Panc1 (cell line): ENCODE results near the gene COTL1. TPM values are rescaled to one million over a fixed set of nuclear protein-coding genes. Genes with fewer than 3 reads are reported as not detected.
A peak's percentile ranks its signal among the peaks of the same experiment; 100 is the strongest.

Source experiments
- ATAC-seq: fragments of 200-7000 bp; cut with Tn5 transposase; 2 replicates; pipeline ENCODE4 v1.9.1; 2020; ENCODE audit warnings: mild to moderate bottlenecking, moderate library complexity
- BruUV-seq: library from RNA; stranded (reverse); fragments of 400-500 nt; replicated peaks from 2 replicates; lab custom pipeline; 2021; lab: Mats Ljungman, UMichigan
- CTCF ChIA-PET: fragments of 300-600 bp; sonication (Branson Sonifier 250); formaldehyde crosslinking; loops from one replicate; lab custom pipeline; 2022; ENCODE audit warnings: antibody characterized with exemption; lab: Charles Lee
- POLR2A ChIA-PET: fragments of 300-600 bp; sonication (Branson Sonifier 250); formaldehyde crosslinking; loops from one replicate; lab custom pipeline; 2022; ENCODE audit warnings: antibody characterized with exemption; lab: Charles Lee
- DNase-seq: peaks from one replicate; pipeline ENCODE4 v3.0.0-alpha.2; 2010; ENCODE audit warnings: low read depth, low spot score
- H3K27ac ChIP-seq: 2 replicates; pipeline ENCODE4 v1.5.1; 2011; ENCODE audit warnings: mild to moderate bottlenecking, low read length, inconsistent platforms
- H3K27me3 ChIP-seq: fragments of 200-500 bp; sonication (Bioruptor generic); 2 replicates; pipeline ENCODE4 v1.6.0; 2014; ENCODE audit warnings: low read length, inconsistent platforms; ENCODE audit not compliant: control insufficient read depth, insufficient read depth
- H3K36me3 ChIP-seq: fragments of 200-500 bp; sonication (Bioruptor generic); 2 replicates; pipeline ENCODE4 v1.5.1; 2014; ENCODE audit warnings: inconsistent platforms, mild to moderate bottlenecking, low read length, moderate library complexity; ENCODE audit not compliant: control insufficient read depth, insufficient read depth
- H3K4me1 ChIP-seq: 2 replicates; pipeline ENCODE4 v1.5.1; 2011; ENCODE audit warnings: inconsistent platforms, mild to moderate bottlenecking, low read length, moderate library complexity; ENCODE audit not compliant: control insufficient read depth, insufficient read depth
- H3K4me3 ChIP-seq, 2 experiments: 2 replicates each; pipeline ENCODE4 v1.5.1; 2011 to 2012; ENCODE audit warnings: low read depth in 2 of 2, low read length in 2 of 2, mild to moderate bottlenecking in 2 of 2, inconsistent platforms in 1 of 2, moderate library complexity in 1 of 2
- H3K9me3 ChIP-seq: fragments of 200-500 bp; sonication (Bioruptor generic); 2 replicates; pipeline ENCODE4 v1.5.1; 2014; ENCODE audit warnings: low read depth, mild to moderate bottlenecking, inconsistent platforms, low read length, moderate library complexity; ENCODE audit not compliant: control insufficient read depth, insufficient read depth
- CTCF ChIP-seq: fragments of 450-650 bp; IDR thresholded peaks from 2 replicates; pipeline ENCODE4 v1.5.1; 2017; ENCODE audit warnings: mild to moderate bottlenecking
- POLR2AphosphoS5 ChIP-seq: IDR thresholded peaks from 2 replicates; pipeline ENCODE4 v1.6.1; 2012; ENCODE audit warnings: mild to moderate bottlenecking, low read depth, low read length, moderate library complexity
- REST ChIP-seq, 2 experiments: IDR thresholded peaks; 2 replicates each; pipeline ENCODE4 v1.6.1; 2011 to 2012; ENCODE audit warnings: low read depth in 2 of 2, control low read depth in 1 of 2, low read length in 1 of 2, mild to moderate bottlenecking in 1 of 2, moderate library complexity in 1 of 2; ENCODE audit not compliant: insufficient read depth in 1 of 2
- SIN3A ChIP-seq: IDR thresholded peaks from 2 replicates; pipeline ENCODE4 v1.6.1; 2012; ENCODE audit warnings: low read depth, mild to moderate bottlenecking, low read length, moderate library complexity, borderline replicate concordance; ENCODE audit not compliant: insufficient read depth
- TCF7L2 ChIP-seq: IDR thresholded peaks from 2 replicates; pipeline ENCODE4 v1.6.1; 2011; ENCODE audit warnings: mild to moderate bottlenecking, low read depth, low read length, inconsistent platforms
- in situ Hi-C: cut with HindIII; loops from 2 replicates; pipeline ENCODE4 v1.10.0; 2016; ENCODE audit warnings: low sequenced_read_pairs, low pct_unique_long_range_greater_than_20kb
- intact Hi-C: fragments of 100-400 bp; cut with micrococcal nuclease; formaldehyde crosslinking; loops from one replicate; pipeline ENCODE4 v1.10.0; 2022; ENCODE audit not compliant: unreplicated experiment
- total RNA-seq: library from RNA; stranded (reverse); gene quantifications from one replicate; pipeline ENCODE4 v1.2.1, GENCODE V29; 2021; ENCODE audit not compliant: unreplicated experiment

COTL1 gene
- total RNA-seq, 1 experiment from 2014 or later, result 302 TPM

- ATAC-seq (no peak), DNase-seq (no peak)
- Histone ChIP-seq H3K9me3 (no peaks in the 10 kb centered on the region), H3K4me3 (no peak overlapping the region; a peak in 1 of 4 replicates), H3K4me1 (peaks cover 31% of the 10 kb centered on the region), H3K27ac (peak overlapping the region; percentile 54), H3K36me3 (peaks cover 4% of the 10 kb centered on the region), H3K27me3 (no peaks in the 10 kb centered on the region)
- TF ChIP-seq REST (IDR thresholded peaks at IDR 0.05; ENCODE audit: insufficient read depth in 1 of 2, low read depth in 2 of 2, low read length in 1 of 2), result no peak
- TF ChIP-seq CTCF, result no peak
- TF ChIP-seq POLR2AphosphoS5, result no peak
- TF ChIP-seq SIN3A, result no peak
- TF ChIP-seq TCF7L2, result no peak
- BruUV-seq, result no TSS peak
- CTCF ChIA-PET, result interaction anchor here (0.5 kb wide), 1 partner anchor 121 kb away, joined by 6 read pairs; no protein-coding TSS in a partner anchor
- POLR2A ChIA-PET, result no interaction called here
- intact Hi-C loops, result no loop called here
- in situ Hi-C loops, result no loop called here
These were observed 3.8 kb downstream of the COTL1 start for GRCh38 chr16:84614073-84614459.

GRCh38 chr16:84613408-84614072 is 4.3 kb downstream of the COTL1 start:
- no peaks in the 10 kb centered on the region for H3K27me3 ChIP-seq
- in situ Hi-C loops, result no loop called here
- POLR2A ChIA-PET, result no interaction called here

More at GRCh38 chr16:84613408-84614072, 4.3 kb downstream of the COTL1 start:
- BruUV-seq, result no TSS peak
- TF ChIP-seq SIN3A (no peak), CTCF (no peak)
- intact Hi-C loops, result no loop called here
- Histone ChIP-seq H3K4me1 (peaks cover 26% of the 10 kb centered on the region), H3K36me3 (peaks cover 4% of the 10 kb centered on the region), H3K4me3 (no peak overlapping the region), H3K9me3 (no peaks in the 10 kb centered on the region), H3K27ac (peak overlapping the region; percentile 54)
- DNase-seq (no peak), ATAC-seq (no peak)
- CTCF ChIA-PET, result no interaction called here
